Ovary (tissue), 3 donors: ENCODE measurements around the gene TDRKH.

Experiments
- CTCF ChIP-seq, 3 donors: fragments of 450-650 bp in 2 of 3; fragments of 200-600 bp in 1 of 3; IDR thresholded peaks; one replicate each; pipeline versions ENCODE4 v1.5.1 to v1.8.0; 2016 to 2022; ENCODE audit warnings: antibody characterized with exemption in 3 of 3, mild to moderate bottlenecking in 1 of 3
- EP300 ChIP-seq: sonication (generic); formaldehyde crosslinking; IDR thresholded peaks from one replicate; pipeline ENCODE4 v1.6.1; 2017; ENCODE audit warnings: antibody characterized with exemption
- POLR2A ChIP-seq: fragments of 450-650 bp; IDR thresholded peaks from one replicate; pipeline ENCODE4 v1.6.1; 2017; ENCODE audit warnings: antibody characterized with exemption, mild to moderate bottlenecking, moderate library complexity
- donor health status: DM: no; HTN: no; CAD: no.

GRCh38 chr1:151832318-151832980 is 42.1 kb upstream of the TDRKH start:
- TF ChIP-seq CTCF (IDR thresholded peaks at IDR 0.05): no peak
- no peak for TF ChIP-seq POLR2A
- no peak for TF ChIP-seq EP300
